Fibroblast of pulmonary artery (primary cell): ENCODE results near the gene EPS8L2.
"Not testable (repeated sequence)": the region's sequence is repeated elsewhere in the genome, so short reads cannot be mapped to it uniquely, and the experiment has no call there.

Experiments used
- DNase-seq: peaks from one replicate; pipeline ENCODE4 v3.0.0-alpha.2; 2010; ENCODE audit warnings: low read depth
- H3K4me3 ChIP-seq: replicated peaks from 2 replicates; pipeline ENCODE4 v1.5.1; 2011; ENCODE audit warnings: low read depth, mild to moderate bottlenecking, control low read depth, low read length, moderate library complexity
- TF ChIP-seq, protein P1 (sequence below): IDR thresholded peaks from 2 replicates; pipeline ENCODE4 v1.5.1; 2011; ENCODE audit warnings: mild to moderate bottlenecking, control low read depth, low read length, inconsistent platforms; ENCODE audit errors: missing control alignments

EPS8L2 gene

DNA sequence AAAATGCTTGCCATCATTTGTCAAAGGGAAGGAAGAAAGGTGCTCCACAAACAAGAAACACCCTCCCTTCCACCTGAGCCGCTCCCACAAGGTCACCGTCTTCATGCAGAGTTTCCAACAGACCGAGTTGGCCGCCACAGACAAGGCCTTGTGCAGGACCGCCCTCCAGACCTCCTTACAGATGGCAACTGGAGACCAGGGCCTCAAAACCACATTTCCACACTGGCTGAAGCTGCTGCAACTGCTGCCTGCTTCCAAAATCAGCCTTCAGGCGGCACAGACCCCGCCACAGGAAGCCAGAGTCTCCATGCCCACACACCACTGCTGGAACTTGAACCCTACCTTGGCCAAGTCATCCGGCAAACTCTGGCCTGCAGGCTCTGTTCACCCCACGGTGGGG is 17.4 kb upstream of the EPS8L2 start:
- no peak for DNase-seq

DNA sequence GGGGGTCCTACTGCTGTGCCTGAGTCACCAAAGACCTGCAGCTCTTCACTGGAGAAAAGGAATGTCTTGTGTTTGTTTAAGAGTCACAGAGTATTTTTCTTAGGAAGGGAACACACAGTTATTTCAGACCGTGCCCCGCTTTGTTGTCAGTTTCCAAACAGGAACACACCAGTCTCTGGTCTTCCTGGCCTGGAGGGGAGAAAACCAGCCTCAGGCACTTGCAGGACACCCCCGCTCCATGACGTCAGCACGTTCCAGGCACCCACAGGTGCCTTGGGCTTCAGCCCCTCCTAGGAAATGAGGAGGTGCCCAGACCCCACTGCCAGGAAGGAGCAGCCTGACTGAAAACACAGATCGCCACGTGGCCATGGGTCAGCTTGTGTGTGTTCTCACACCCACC is 16.4 kb upstream of the EPS8L2 start:
- TF ChIP-seq, protein P1, sequence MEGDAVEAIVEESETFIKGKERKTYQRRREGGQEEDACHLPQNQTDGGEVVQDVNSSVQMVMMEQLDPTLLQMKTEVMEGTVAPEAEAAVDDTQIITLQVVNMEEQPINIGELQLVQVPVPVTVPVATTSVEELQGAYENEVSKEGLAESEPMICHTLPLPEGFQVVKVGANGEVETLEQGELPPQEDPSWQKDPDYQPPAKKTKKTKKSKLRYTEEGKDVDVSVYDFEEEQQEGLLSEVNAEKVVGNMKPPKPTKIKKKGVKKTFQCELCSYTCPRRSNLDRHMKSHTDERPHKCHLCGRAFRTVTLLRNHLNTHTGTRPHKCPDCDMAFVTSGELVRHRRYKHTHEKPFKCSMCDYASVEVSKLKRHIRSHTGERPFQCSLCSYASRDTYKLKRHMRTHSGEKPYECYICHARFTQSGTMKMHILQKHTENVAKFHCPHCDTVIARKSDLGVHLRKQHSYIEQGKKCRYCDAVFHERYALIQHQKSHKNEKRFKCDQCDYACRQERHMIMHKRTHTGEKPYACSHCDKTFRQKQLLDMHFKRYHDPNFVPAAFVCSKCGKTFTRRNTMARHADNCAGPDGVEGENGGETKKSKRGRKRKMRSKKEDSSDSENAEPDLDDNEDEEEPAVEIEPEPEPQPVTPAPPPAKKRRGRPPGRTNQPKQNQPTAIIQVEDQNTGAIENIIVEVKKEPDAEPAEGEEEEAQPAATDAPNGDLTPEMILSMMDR = no peak
- no peak overlapping the region for H3K4me3 ChIP-seq
- no peak for DNase-seq

More for the DNA sequence above, 17.4 kb upstream of the EPS8L2 start:
- TF ChIP-seq, protein P1 = no peak
- H3K4me3 ChIP-seq = no peak overlapping the region

DNA sequence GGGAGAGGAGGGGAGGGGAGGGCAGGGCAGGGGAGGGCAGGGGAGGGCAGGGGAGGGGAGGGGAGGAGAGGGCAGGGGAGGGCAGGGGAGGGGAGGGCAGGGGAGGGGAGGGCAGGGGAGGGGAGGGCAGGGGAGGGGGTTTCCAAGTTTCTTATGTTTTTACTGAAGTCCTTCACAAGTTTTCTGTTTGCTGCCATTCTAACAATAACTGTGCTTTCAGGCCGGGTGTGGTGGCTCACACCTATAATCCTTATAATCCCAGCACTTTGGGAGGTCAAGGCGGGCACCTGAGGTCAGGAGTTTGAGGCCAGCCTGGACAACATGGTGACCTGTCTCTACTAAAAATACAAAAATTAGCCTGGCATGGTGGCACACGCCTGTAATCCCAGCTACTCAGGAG is 15.8 kb upstream of the EPS8L2 start:
- DNase-seq, H3K4me3 ChIP-seq: not testable (repeated sequence)

DNA sequence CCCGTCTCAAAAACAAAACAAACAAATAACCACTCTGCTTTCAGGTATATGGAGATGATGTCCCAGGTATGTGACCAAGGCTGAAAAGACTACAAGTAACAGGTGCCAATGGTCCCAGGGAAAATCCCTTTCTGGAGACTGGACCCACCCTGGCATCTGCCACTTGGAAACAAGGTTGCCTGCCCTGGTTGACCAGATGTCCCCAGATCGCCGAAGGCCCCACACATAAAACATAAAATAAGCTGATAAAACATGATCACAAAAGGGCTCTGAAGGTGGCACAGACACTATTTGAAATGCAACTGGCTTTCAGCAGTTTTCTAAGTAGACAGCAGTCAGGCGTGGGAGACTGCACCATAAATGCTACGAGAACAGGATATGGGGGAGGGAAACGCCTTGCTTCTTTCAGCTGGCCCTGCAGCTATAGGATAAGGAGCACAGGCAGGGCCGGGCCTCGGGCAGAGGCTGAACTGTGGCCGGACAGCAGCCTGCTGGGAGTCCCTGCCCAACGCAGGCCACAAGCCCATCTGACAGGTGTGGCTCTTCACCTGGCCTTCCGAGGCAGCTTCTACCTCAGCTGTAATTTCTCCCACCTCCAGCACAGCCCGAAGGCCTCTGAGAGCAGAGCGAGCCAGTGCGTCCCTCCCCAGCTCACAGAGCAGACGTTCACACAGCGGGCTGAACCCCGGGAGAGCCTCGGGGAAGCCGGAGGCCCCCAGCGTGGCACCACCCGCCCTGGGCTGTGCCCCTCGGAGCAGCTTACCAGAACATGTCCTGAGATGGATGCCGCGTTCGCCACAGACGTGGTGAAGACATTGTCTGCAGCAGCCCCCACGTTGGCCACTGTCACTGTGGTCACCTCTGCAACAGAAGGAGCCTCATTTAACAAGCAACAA is 15.0 kb upstream of the EPS8L2 start:
- TF ChIP-seq, protein P1 = no peak
- H3K4me3 ChIP-seq = no peak overlapping the region
- peak; percentile 37 for DNase-seq

DNA sequence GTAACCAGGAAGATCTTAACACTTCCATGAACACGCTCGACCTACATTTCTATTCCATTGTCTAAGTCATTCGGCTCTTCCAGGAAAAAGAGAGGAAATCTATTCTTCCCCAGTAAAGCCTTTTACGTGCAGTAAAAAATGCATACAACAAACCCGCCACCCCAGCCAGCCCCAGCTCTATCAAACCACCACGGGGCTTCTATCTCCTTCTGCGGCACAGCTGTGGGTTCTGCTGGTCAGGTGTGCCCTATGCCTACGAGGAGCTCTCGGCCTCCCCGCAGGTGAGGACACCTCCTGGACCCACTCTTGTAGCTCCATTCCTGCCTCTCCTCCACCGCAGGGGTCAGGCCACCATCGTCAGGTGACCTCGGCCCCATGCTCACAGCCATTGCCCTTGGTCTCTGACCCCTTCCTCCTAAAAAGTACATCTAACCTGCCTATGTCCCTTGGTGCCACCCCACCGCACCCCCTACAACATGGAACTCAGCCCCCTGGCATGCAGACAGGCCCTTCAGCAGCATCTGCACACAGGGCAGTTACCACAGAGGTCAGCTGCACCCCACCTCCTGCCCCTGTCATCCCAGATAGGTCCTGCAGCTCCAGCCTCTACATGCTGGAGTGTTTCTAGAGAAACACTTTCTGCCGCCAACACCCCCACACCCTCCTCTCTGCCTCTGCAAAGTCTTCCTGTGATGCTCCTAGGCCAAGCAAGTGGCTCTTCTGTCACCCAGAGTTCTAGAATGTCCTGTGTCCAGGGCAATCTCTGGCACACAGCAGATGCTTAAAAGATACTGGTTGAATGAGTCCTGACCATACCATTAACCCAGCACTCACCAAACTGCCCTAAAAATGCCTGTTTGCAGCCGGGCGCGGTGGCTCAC is 14.1 kb upstream of the EPS8L2 start:
- no peak for DNase-seq
- H3K4me3 ChIP-seq = no peak overlapping the region
- TF ChIP-seq, protein P1 = no peak

DNA sequence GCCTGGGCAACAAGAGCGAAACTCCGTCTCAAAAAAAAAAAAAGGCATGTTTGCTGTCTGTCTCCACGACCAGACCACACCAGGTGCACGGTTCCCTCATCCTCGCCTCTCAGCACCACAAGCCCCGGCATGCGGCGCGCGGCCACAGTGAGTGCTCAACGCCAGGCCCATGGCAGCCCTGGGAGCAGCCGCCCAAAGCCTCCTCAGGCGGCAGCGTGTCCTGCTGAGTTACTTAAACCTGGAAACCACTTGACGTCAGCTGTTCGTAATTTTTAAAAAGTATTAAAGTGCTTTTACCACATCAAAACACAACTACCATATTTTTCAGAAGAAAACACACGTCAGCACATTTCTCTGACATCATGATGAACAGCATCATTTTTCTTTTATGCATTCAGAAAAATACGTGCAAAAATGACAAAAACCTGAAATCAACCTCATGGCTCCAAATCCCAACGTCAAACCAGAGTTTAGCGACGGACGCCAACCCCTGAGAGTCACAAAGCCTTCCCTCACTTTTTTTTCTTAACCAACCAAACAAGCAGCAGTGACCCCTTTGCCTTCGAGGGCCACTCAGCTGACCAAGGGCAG is 13.1 kb upstream of the EPS8L2 start:
- DNase-seq = no peak
- TF ChIP-seq, protein P1 = no peak
- H3K4me3 ChIP-seq = peak overlapping the region; percentile 63

DNA sequence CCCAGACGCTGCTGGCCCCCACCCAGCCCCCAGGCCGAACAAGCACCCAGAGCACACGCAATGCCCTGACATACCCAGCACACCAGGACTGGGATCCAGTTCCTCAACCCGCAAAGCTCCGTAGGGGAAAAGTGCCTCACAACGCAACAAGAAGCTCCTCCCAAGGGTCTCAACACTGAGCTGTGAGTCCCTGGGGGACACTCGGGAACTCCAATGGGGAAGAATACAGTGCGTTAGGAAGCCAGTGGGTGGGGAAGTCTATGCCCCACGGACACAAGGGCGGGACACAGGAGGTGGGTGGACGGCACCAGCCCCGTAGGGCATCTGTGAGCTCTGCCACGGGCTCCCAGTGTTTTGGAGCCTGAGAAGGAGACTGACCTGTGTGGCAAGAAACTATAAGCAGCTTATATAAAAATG is 12.6 kb upstream of the EPS8L2 start:
- TF ChIP-seq, protein P1 = no peak
- DNase-seq = no peak
- H3K4me3 ChIP-seq = peak overlapping the region; percentile 63
